ENCODE data around the gene RNASE11.
"Not testable (repeated sequence)": the region's sequence is repeated elsewhere in the genome, so short reads cannot be mapped to it uniquely, and the experiment has no call there.

RNASE11 gene

GRCh38 chr14:20615996-20616395 lies 28.2 kb upstream of the RNASE11 start:
- DNase-seq (ENCODE audit: extremely low spot score, insufficient read length, low read depth) (no peak), FAIRE-seq (no peak)

DNA sequence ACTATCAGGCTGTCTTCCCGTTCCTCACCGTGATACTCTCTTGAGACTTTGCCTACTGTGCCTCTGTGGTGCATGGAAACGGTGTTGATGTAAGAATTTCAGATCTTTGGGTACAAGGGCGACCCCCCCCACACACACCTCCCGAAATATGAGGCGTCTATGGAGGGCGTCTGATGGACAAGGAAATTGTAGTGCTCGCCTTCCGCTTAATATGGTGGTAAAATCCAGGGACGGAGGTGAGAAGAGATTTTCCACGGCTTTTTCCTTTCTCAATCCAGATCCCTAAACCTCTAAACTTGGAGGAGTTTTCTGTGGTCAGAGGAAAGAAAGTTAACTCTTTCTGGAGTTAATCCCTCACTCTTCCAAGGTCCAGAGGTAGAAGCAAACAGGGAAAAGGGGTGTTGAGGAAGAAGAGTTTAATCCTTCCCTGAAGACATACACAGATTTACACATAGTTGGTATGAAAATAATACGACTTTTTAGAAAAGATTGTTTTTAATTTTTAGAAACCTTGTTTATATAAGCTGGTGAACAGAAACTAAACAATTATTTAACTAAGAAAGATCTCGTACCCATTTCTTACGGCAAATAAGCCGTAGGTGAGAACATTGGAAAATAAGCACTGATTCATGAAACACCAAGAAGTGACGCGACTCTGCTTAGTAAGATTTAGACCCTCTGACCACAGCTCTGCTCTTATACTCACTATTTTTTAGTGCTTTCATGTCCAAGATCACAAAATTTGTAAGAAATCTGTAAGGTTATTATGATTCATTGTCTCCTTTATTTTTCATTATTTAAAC lies 26.4 kb upstream of the RNASE11 start:
- no peak for FAIRE-seq

GRCh38 chr14:20613094-20614037 lies 25.6 kb upstream of the RNASE11 start:
- FAIRE-seq (peak; percentile 97), DNase-seq (ENCODE audit: extremely low spot score, insufficient read length, low read depth) (no peak)

More for the DNA sequence above, 26.4 kb upstream of the RNASE11 start:
- no peak for DNase-seq (ENCODE audit: extremely low spot score, insufficient read length, low read depth)

DNA sequence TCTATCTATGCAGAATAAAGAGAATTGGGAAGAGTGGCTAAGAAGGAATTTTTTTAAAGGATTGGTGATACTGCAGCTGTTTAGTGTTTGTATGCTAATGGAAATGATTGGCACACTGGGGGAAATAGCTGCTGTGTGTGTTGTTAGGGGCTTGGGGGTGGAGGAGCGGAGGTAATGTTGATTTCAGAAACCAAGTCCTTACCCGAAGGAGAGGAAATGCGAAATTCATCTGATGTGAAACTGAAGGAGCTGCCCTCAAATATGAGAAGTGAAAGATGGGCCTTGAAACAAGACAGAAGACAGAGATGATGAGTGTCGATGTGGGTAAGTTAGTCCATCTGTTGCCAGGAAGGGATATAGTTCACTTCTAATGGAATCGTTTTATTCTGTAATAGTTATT lies 24.6 kb upstream of the RNASE11 start:
- peak; percentile 79 for FAIRE-seq
- DNase-seq (ENCODE audit: extremely low spot score, insufficient read length, low read depth), result no peak

GRCh38 chr14:20611277-20611676 lies 23.5 kb upstream of the RNASE11 start:
- no peak for FAIRE-seq

GRCh38 chr14:20610002-20610765 lies 22.4 kb upstream of the RNASE11 start:
- peak; percentile 5 for FAIRE-seq

More at GRCh38 chr14:20611277-20611676, 23.5 kb upstream of the RNASE11 start:
- DNase-seq (ENCODE audit: extremely low spot score, insufficient read length, low read depth), result no peak

DNA sequence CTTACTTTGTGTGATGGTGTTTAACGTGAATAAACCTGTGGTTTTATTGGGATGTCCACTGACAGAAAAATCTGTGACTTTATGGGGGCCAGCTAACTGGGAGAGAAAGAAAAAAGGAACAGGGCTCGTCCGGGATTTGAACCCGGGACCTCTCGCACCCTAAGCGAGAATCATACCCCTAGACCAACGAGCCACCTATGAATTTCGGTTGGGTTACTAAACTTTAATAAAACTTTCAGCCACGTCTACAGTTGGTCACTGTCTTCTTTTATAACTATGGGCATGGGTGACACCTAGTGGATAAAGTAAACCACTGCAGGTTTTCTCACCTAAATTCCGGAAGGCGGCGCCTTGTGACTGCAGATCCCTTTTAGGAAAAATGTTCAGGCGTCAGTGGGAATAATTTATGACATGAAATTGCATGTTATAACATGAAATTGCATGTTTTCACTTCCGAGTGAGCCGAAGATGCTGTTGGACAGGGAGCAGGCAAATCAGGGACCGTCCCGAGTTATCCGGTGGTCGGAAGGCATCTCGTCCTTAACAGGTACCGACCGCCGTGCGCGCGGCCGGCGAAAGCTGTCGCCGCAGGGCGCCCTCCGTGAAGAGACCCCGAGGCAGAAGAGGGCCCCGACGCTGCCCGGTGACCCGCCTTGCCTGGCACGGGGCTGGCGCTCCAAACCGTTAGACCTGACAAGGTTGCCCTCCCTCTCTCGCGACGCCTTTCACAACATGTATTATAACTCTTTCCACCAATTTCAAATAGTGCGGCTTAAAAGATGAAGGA lies 21.6 kb upstream of the RNASE11 start:
- FAIRE-seq (peak; percentile 67), DNase-seq (ENCODE audit: extremely low spot score, insufficient read length, low read depth) (peak; percentile 55)

More at GRCh38 chr14:20610002-20610765, 22.4 kb upstream of the RNASE11 start:
- no peak for DNase-seq (ENCODE audit: extremely low spot score, insufficient read length, low read depth)

DNA sequence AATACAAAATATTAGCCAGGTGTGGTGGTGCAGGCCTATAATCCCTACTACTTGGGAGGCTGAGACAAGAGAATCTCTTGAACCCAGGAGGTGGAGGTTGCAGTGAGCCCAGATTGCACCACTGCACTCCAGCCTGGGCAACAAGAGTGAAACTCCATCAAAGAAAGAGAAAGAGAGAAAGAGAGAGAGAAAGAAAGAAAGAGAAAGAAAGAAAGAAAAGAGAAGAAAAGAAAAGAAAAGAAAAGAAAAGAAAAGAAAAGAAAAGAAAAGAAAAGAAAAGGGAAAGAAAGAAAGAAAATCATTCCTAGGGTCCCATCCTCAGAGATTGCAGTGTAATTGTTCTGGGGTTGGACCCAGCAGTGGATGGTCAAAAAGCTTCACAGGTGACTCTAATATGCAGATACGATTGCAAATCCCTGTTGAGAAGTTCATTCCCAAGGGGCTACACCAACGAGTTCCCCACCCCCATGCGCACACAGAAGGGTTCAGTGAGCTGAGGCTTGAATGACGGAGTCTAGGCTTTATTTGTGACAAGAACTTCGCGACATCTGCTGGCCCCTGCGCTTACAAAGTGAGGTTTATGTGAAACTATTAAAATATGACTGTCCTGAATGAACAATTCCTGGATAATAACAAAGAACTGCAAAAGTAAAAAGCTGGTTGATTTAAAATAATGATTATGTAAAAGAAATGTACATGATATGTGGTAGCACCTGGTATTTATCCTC lies 20.7 kb upstream of the RNASE11 start:
- FAIRE-seq, result no peak
- DNase-seq (ENCODE audit: extremely low spot score, insufficient read length, low read depth), result no peak

- DNase-seq (ENCODE audit: extremely low spot score, insufficient read length, low read depth) (no peak), FAIRE-seq (no peak)
Measured at GRCh38 chr14:20607617-20608016, 19.8 kb upstream of the RNASE11 start.

DNA sequence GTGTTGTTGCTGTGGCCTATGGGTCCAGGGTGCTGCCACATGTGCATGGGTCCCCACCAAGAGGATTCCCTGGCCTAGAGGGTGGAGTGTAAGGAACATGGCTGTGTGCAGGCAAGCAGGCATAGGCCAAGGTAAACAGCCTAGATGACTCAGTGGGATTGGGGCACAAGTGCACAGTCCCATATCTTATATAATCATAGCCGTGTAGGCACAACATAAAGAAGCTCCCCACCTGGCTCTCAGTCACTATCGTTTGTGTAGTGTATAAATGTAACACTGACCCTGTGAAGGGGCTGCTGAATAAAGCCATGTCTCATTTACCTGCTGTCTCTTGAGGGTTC lies 19.1 kb upstream of the RNASE11 start:
- FAIRE-seq (no peak), DNase-seq (ENCODE audit: extremely low spot score, insufficient read length, low read depth) (no peak)

GRCh38 chr14:20606190-20606901 lies 18.5 kb upstream of the RNASE11 start:
- DNase-seq (ENCODE audit: extremely low spot score, insufficient read length, low read depth), result no peak
- no peak for FAIRE-seq

- DNase-seq (ENCODE audit: extremely low spot score, insufficient read length, low read depth) (no peak), FAIRE-seq (no peak)
Measured at GRCh38 chr14:20603813-20604690, 16.3 kb upstream of the RNASE11 start.

DNA sequence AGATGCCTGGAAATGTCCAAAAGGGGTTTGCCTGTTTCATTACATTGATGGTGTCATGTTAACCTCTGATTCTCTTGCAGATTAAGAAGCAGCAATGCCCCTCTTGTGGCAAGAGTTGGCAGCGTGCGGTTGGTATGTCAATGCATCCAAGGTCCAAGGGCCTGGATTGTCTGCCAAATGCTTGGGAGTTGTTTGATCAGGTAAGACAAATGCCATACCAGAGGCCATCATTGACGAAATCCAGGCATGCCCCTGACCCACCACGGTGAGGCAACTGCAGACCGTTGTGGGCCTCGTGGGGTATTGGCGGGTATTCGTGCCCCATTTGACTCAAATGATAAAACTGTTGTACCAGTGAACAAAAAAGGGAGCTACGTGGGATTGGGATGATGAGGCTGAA lies 14.8 kb upstream of the RNASE11 start:
- FAIRE-seq (no peak), DNase-seq (ENCODE audit: extremely low spot score, insufficient read length, low read depth) (no peak)

DNA sequence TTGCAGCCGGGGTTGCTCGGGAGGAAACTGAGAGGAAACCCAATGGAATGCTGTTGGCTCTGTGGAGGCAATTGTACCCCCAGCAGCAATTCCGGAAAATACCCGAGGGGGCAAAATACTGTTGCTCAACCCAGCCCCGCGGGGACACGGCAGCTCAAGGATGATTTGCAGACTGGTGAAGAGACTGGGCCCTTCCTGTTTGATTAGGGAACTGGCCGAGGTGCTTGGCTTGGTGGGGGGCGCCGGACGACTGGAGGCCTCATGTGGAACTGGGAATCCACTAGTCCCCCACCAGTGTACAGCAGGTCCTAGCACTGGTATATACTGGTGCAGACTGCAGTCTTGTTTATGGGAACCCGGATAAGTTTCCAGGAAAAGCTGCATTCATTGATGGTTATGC lies 13.7 kb upstream of the RNASE11 start:
- no peak for DNase-seq (ENCODE audit: extremely low spot score, insufficient read length, low read depth)
- FAIRE-seq, result no peak

GRCh38 chr14:20597108-20597507 lies 9.3 kb upstream of the RNASE11 start:
- FAIRE-seq (no peak), DNase-seq (ENCODE audit: extremely low spot score, insufficient read length, low read depth) (no peak)

GRCh38 chr14:20595726-20596125 lies 7.9 kb upstream of the RNASE11 start:
- FAIRE-seq; DNase-seq (ENCODE audit: extremely low spot score, insufficient read length, low read depth): not testable (repeated sequence)

GRCh38 chr14:20592574-20592973 lies 4.8 kb upstream of the RNASE11 start:
- FAIRE-seq (no peak), DNase-seq (ENCODE audit: extremely low spot score, insufficient read length, low read depth) (no peak)

Measured in GM18507 (cell line).